KOPT-K1 (cell line): Measurements from ENCODE around the gene GORASP1.

Source experiments
- H3K27ac ChIP-seq: fragments of 200-600 bp; sonication (generic); 2 replicates; pipeline ENCODE4 v1.5.1; 2016; ENCODE audit warnings: antibody characterized with exemption, mild to moderate bottlenecking, low read depth, low read length; ENCODE audit not compliant: poor library complexity, severe bottlenecking
- H3K36me3 ChIP-seq: fragments of 200-600 bp; sonication (generic); 2 replicates; pipeline ENCODE4 v1.5.1; 2017; ENCODE audit warnings: antibody characterized with exemption, mild to moderate bottlenecking, low read length, moderate library complexity; ENCODE audit not compliant: insufficient read depth
- H3K9me3 ChIP-seq: fragments of 200-600 bp; sonication (generic); 2 replicates; pipeline ENCODE4 v1.5.1; 2017; ENCODE audit warnings: antibody characterized with exemption, low read length, mild to moderate bottlenecking; ENCODE audit not compliant: insufficient read depth, poor library complexity, severe bottlenecking

The GORASP1 gene

GRCh38 chr3:39144748-39145380, 37.4 kb upstream of the GORASP1 start:
- H3K9me3 ChIP-seq: no peaks in the 10 kb centered on the region
- H3K27ac ChIP-seq: no peak overlapping the region
- H3K36me3 ChIP-seq: peaks cover 35% of the 10 kb centered on the region

GRCh38 chr3:39144095-39144747, 36.8 kb upstream of the GORASP1 start:
- Histone ChIP-seq H3K36me3 (peaks cover 35% of the 10 kb centered on the region), H3K9me3 (no peaks in the 10 kb centered on the region), H3K27ac (no peak overlapping the region)

- Histone ChIP-seq H3K27ac (no peak overlapping the region), H3K36me3 (peaks cover 35% of the 10 kb centered on the region)
Measured at GRCh38 chr3:39143051-39143885, 35.8 kb upstream of the GORASP1 start.

GRCh38 chr3:39142067-39142466, 34.6 kb upstream of the GORASP1 start:
- Histone ChIP-seq H3K9me3 (no peaks in the 10 kb centered on the region), H3K36me3 (peaks cover 35% of the 10 kb centered on the region), H3K27ac (no peak overlapping the region)

More at GRCh38 chr3:39143051-39143885, 35.8 kb upstream of the GORASP1 start:
- H3K9me3 ChIP-seq: no peaks in the 10 kb centered on the region

GRCh38 chr3:39141171-39141995, 34.0 kb upstream of the GORASP1 start:
- Histone ChIP-seq H3K27ac (no peak overlapping the region), H3K36me3 (peaks cover 35% of the 10 kb centered on the region), H3K9me3 (no peaks in the 10 kb centered on the region)

- peaks cover 29% of the 10 kb centered on the region for H3K36me3 ChIP-seq
- no peak overlapping the region for H3K27ac ChIP-seq
- no peaks in the 10 kb centered on the region for H3K9me3 ChIP-seq
Measured at GRCh38 chr3:39140341-39140971, 33.0 kb upstream of the GORASP1 start.

GRCh38 chr3:39139442-39139841, 32.0 kb upstream of the GORASP1 start:
- Histone ChIP-seq H3K36me3 (peaks cover 22% of the 10 kb centered on the region), H3K9me3 (no peaks in the 10 kb centered on the region), H3K27ac (no peak overlapping the region)

GRCh38 chr3:39138804-39139415, 31.5 kb upstream of the GORASP1 start:
- no peaks in the 10 kb centered on the region for H3K9me3 ChIP-seq
- H3K27ac ChIP-seq: no peak overlapping the region
- peaks cover 17% of the 10 kb centered on the region for H3K36me3 ChIP-seq

GRCh38 chr3:39137991-39138803, 30.8 kb upstream of the GORASP1 start:
- H3K36me3 ChIP-seq: peaks cover 10% of the 10 kb centered on the region
- no peaks in the 10 kb centered on the region for H3K9me3 ChIP-seq
- H3K27ac ChIP-seq: no peak overlapping the region

- Histone ChIP-seq H3K9me3 (no peaks in the 10 kb centered on the region), H3K36me3 (peaks cover 3% of the 10 kb centered on the region; the same call in 1 of the 2 replicates), H3K27ac (no peak overlapping the region)
Measured at GRCh38 chr3:39137435-39137936, 30.1 kb upstream of the GORASP1 start.

- H3K9me3 ChIP-seq: no peaks in the 10 kb centered on the region
- H3K36me3 ChIP-seq: no peaks in the 10 kb centered on the region
- no peak overlapping the region for H3K27ac ChIP-seq
Measured at GRCh38 chr3:39136533-39137434, 29.4 kb upstream of the GORASP1 start.

GRCh38 chr3:39135170-39135805, 27.9 kb upstream of the GORASP1 start:
- no peak overlapping the region for H3K27ac ChIP-seq
- no peaks in the 10 kb centered on the region for H3K36me3 ChIP-seq
- no peaks in the 10 kb centered on the region for H3K9me3 ChIP-seq
